Skin epidermis (tissue), 12 donors: ENCODE results near the gene MYBPC3.

Source experiments
- H3K27ac ChIP-seq, 21 experiments: fragments of 200-600 bp; sonication (generic) in 11 of 21; one replicate each; pipeline ENCODE4 v1.5.0; 2020; ENCODE audit warnings: mild to moderate bottlenecking in 3 of 21, inconsistent platforms in 2 of 21, moderate library complexity in 2 of 21
- H3K4me3 ChIP-seq, 7 experiments: fragments of 200-600 bp; sonication (generic) in 2 of 7; one replicate each; pipeline ENCODE4 v1.5.0; 2020; ENCODE audit warnings: inconsistent platforms in 2 of 7, mild to moderate bottlenecking in 2 of 7, moderate library complexity in 1 of 7

The MYBPC3 gene

GRCh38 chr11:47388697-47389576 lies 36.4 kb upstream of the MYBPC3 start:
- Histone ChIP-seq H3K4me3 (no peak overlapping the region), H3K27ac (peak overlapping the region in 20 of 21 experiments; percentile 55 to 98 (median 89))

- H3K27ac ChIP-seq: peak overlapping the region in 20 of 21 experiments; percentile 0 to 98 (median 89)
These were observed 35.6 kb upstream of the MYBPC3 start for GRCh38 chr11:47387944-47388696.

GRCh38 chr11:47384498-47384897 lies 32.0 kb upstream of the MYBPC3 start:
- Histone ChIP-seq H3K27ac (no peak overlapping the region), H3K4me3 (no peak overlapping the region)

More at GRCh38 chr11:47387944-47388696, 35.6 kb upstream of the MYBPC3 start:
- no peak overlapping the region for H3K4me3 ChIP-seq

GRCh38 chr11:47383071-47383470 lies 30.6 kb upstream of the MYBPC3 start:
- no peak overlapping the region for H3K4me3 ChIP-seq
- peak overlapping the region in 3 of 21 experiments; percentile 12 to 44 (median 26) for H3K27ac ChIP-seq

- no peak overlapping the region for H3K27ac ChIP-seq
- no peak overlapping the region for H3K4me3 ChIP-seq
These were observed 27.6 kb upstream of the MYBPC3 start for GRCh38 chr11:47380078-47380477.

GRCh38 chr11:47379317-47379716 lies 26.8 kb upstream of the MYBPC3 start:
- Histone ChIP-seq H3K27ac (peak overlapping the region in 8 of 21 experiments; percentile 70 to 93 (median 86)), H3K4me3 (no peak overlapping the region)

GRCh38 chr11:47378836-47379170 lies 26.3 kb upstream of the MYBPC3 start:
- peak overlapping the region in 1 of 7 experiments; percentile 27 for H3K4me3 ChIP-seq
- H3K27ac ChIP-seq: peak overlapping the region in 17 of 21 experiments; percentile 49 to 93 (median 85)

- Histone ChIP-seq H3K4me3 (peak within 1 kb of the TSS; percentile 21 to 41 (median 32)), H3K27ac (peak within 1 kb of the TSS; percentile 34 to 93 (median 85))
These were observed 25.7 kb upstream of the MYBPC3 start, which contains the start of gene SPI1 for GRCh38 chr11:47378010-47378835. Gene SPI1 (minus strand): TSS chr11:47378547. CDS start chr11:47378353, 194 bp downstream.

GRCh38 chr11:47377571-47378009 lies 25.1 kb upstream of the MYBPC3 start:
- peak overlapping the region; percentile 34 to 93 (median 85) for H3K27ac ChIP-seq
- peak overlapping the region; percentile 21 to 41 (median 32) for H3K4me3 ChIP-seq

- peak overlapping the region; percentile 21 to 41 (median 32) for H3K4me3 ChIP-seq
- peak overlapping the region in 20 of 21 experiments; percentile 31 to 93 (median 85) for H3K27ac ChIP-seq
These were observed 24.2 kb upstream of the MYBPC3 start for GRCh38 chr11:47376525-47377371.

GRCh38 chr11:47376107-47376524 lies 23.6 kb upstream of the MYBPC3 start:
- Histone ChIP-seq H3K27ac (peak overlapping the region in 15 of 21 experiments; percentile 38 to 93 (median 85)), H3K4me3 (peak overlapping the region; percentile 6 to 41 (median 32))

- peak overlapping the region in 6 of 7 experiments; percentile 19 to 41 (median 34) for H3K4me3 ChIP-seq
- H3K27ac ChIP-seq: peak overlapping the region in 12 of 21 experiments; percentile 18 to 93 (median 86)
These were observed 23.1 kb upstream of the MYBPC3 start for GRCh38 chr11:47375546-47376085.

GRCh38 chr11:47375020-47375419 lies 22.5 kb upstream of the MYBPC3 start:
- peak overlapping the region in 11 of 21 experiments; percentile 4 to 93 (median 69) for H3K27ac ChIP-seq
- peak overlapping the region in 4 of 7 experiments; percentile 32 to 41 (median 38) for H3K4me3 ChIP-seq

GRCh38 chr11:47374720-47375019 lies 22.2 kb upstream of the MYBPC3 start:
- peak overlapping the region in 11 of 21 experiments; percentile 4 to 93 (median 32) for H3K27ac ChIP-seq
- H3K4me3 ChIP-seq: peak overlapping the region in 4 of 7 experiments; percentile 32 to 41 (median 38)

GRCh38 chr11:47373876-47374719 lies 21.6 kb upstream of the MYBPC3 start:
- Histone ChIP-seq H3K4me3 (peak overlapping the region in 4 of 7 experiments; percentile 8 to 39 (median 34)), H3K27ac (peak overlapping the region in 15 of 21 experiments; percentile 4 to 93 (median 46))

GRCh38 chr11:47372422-47372821 lies 19.9 kb upstream of the MYBPC3 start:
- H3K27ac ChIP-seq: no peak overlapping the region

GRCh38 chr11:47369676-47370075 lies 17.2 kb upstream of the MYBPC3 start:
- Histone ChIP-seq H3K4me3 (no peak overlapping the region), H3K27ac (peak overlapping the region in 2 of 21 experiments; percentile 3 to 26)

More at GRCh38 chr11:47372422-47372821, 19.9 kb upstream of the MYBPC3 start:
- no peak overlapping the region for H3K4me3 ChIP-seq
